ENCODE data around the gene POU5F1. TPM values are rescaled to one million over a fixed set of nuclear protein-coding genes. Genes with fewer than 3 reads are reported as not detected.

POU5F1 gene
- total RNA-seq, 1 donor from 2014 or later = not detected

Small RNA genes within 50 kb of the gene (small RNA-seq; reads per million reads assigned to genes)
- not detected for gene POLR2LP1

Other genes with a start within 250 kb of the POU5F1 start
- gene SFTA2, start 238.5 kb downstream of the POU5F1 start, total RNA-seq = not detected
- gene MUCL3, start 229.7 kb downstream of the POU5F1 start, total RNA-seq = not detected
- not detected for gene MUC21, start 187.0 kb downstream of the POU5F1 start, total RNA-seq
- not detected for gene MUC22, start 160.2 kb downstream of the POU5F1 start, total RNA-seq
- not detected for gene C6orf15, start 58.1 kb downstream of the POU5F1 start, total RNA-seq
- not detected for gene PSORS1C1, start 55.9 kb downstream of the POU5F1 start, total RNA-seq
- not detected for gene CDSN, start 50.2 kb downstream of the POU5F1 start, total RNA-seq
- not detected for gene PSORS1C2, start 31.6 kb downstream of the POU5F1 start, total RNA-seq
- gene CCHCR1, start 12.9 kb downstream of the POU5F1 start, total RNA-seq = 7.6 TPM
- gene TCF19, start 12.1 kb downstream of the POU5F1 start, total RNA-seq = 3.4 TPM
- gene HLA-C, start 101.4 kb upstream of the POU5F1 start, total RNA-seq = 28.1 TPM
- gene HLA-B, start 186.5 kb upstream of the POU5F1 start, total RNA-seq = 34.3 TPM
- 0.31 TPM for gene MICA, start 232.9 kb upstream of the POU5F1 start, total RNA-seq